Testis (tissue), 3 donors: ENCODE data around the gene DOK3. TPM values are rescaled to one million over a fixed set of nuclear protein-coding genes. Genes with fewer than 3 reads are reported as not detected.

Experiments used
- DNase-seq: peaks from one replicate; pipeline ENCODE4 v3.0.0-alpha.2; 2019
- H3K27ac ChIP-seq, 2 donors: fragments of 200-600 bp; sonication (generic); one replicate each; pipeline ENCODE4 v1.5.1; 2019
- H3K27me3 ChIP-seq: fragments of 200-600 bp; sonication (generic); one replicate; pipeline ENCODE4 v1.5.1; 2019
- H3K36me3 ChIP-seq: fragments of 200-600 bp; sonication (generic); one replicate; pipeline ENCODE4 v1.5.1; 2017; ENCODE audit warnings: low read depth; ENCODE audit errors: missing control alignments
- H3K4me1 ChIP-seq: fragments of 200-600 bp; sonication (generic); one replicate; pipeline ENCODE4 v1.5.1; 2019
- H3K4me3 ChIP-seq, 2 donors: fragments of 200-600 bp; sonication (generic); one replicate each; pipeline ENCODE4 v1.5.1; 2017 to 2019
- H3K9me3 ChIP-seq: fragments of 200-600 bp; sonication (generic); one replicate; pipeline ENCODE4 v1.5.1; 2017
- POLR2A ChIP-seq: fragments of 450-650 bp; IDR thresholded peaks from one replicate; pipeline ENCODE4 v1.6.1; 2017; ENCODE audit warnings: antibody characterized with exemption, mild to moderate bottlenecking, moderate library complexity
- WGBS, 2 donors: methylation state at CpG; one replicate each; pipeline ENCODE4 v1.1.5; 2018; 5-methylcytosine and 5-hydroxymethylcytosine counted together
- intact Hi-C: fragments of 100-400 bp; cut with DNase I; formaldehyde crosslinking; loops from one replicate; pipeline ENCODE4 v1.15.1; 2023; ENCODE audit warnings: low total_unique reads
- polyA plus RNA-seq: library from polyadenylated mRNA; stranded (reverse); fragments of 350-450 nt; fragmentation: Illumina TruSeq; extraction: RNeasy Lipid Tissue Mini Kit (QIAGEN cat#74804); gene quantifications from one replicate; pipeline ENCODE4 v1.2.3, GENCODE V29; 2014; ENCODE audit warnings: low read depth, low replicate concordance; ENCODE audit not compliant: insufficient read depth
- total RNA-seq, 2 donors: library from RNA; depleted of rRNA; stranded (reverse); fragments of >200 nt; gene quantifications; one replicate each; pipeline ENCODE4 v1.2.3, GENCODE V29; 2016
- TF ChIP-seq, protein P1 (sequence below), 3 experiments: fragments of 450-650 bp in 2 of 3; fragments of 200-600 bp in 1 of 3; sonication (generic) in 1 of 3; IDR thresholded peaks; one replicate each; pipeline ENCODE4 v1.5.1; 2016 to 2019; ENCODE audit warnings: antibody characterized with exemption in 3 of 3, mild to moderate bottlenecking in 2 of 3, moderate library complexity in 1 of 3

Gene DOK3
- total and polyA plus RNA-seq, 3 donors from 2014 or later, result 10.4 to 18.7 (median 10.7) TPM

DNA sequence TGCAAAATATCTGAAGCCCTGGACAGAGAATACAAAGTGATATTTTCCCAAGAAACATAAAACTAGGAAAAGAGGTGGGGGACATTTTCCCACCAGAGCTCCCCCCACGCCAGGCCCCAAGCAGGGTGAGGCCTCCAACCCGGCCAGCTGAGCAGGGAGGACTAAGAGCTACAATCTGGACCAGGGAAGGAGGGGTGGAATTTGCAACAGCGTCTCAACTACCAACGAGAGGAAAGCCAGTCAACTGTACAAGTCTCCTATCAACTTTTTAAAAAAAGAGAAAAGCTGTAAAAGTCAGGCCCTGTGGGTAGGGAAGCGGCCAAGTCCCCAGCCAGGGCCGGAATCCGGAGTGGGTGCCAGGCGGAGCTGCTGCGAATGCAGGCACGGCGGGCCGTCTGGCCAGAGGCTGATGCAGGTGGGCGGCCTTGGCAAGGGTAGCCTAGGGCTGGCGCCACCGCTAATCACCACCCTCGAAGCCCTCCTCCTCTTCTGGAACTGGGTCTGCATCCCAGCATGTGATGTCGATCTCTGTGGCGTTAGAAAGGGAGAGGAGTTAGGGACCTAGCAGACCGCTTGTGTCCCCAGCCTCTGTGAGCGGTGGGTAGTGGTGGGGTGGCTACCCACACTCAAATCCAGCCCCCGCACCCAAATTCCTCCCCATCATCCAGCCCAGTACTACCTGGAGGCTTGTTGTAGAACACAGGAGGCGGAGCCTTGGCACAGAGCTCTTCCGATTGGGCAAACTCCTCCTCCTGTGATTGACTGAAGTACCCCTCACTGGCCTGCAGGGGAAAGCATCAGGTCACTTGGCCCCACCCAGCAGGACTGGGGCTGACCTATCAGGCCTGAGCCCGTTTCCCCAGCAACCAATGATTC lies 52.4 kb downstream of the DOK3 start:
- peaks cover 14% of the 10 kb centered on the region for H3K4me1 ChIP-seq
- WGBS, 2 donors, result 41 to 47% methylated on average over 21 to 24 of the region's 24 CpGs
- no peak overlapping the region for H3K4me3 ChIP-seq
- H3K9me3 ChIP-seq, result no peaks in the 10 kb centered on the region
- intact Hi-C loops, result loop anchor here (5.0 kb wide), 1 partner anchor 55 kb away; the partner anchor contains the start of gene PFN3
- H3K27ac ChIP-seq, result no peak overlapping the region
- TF ChIP-seq, protein P1, sequence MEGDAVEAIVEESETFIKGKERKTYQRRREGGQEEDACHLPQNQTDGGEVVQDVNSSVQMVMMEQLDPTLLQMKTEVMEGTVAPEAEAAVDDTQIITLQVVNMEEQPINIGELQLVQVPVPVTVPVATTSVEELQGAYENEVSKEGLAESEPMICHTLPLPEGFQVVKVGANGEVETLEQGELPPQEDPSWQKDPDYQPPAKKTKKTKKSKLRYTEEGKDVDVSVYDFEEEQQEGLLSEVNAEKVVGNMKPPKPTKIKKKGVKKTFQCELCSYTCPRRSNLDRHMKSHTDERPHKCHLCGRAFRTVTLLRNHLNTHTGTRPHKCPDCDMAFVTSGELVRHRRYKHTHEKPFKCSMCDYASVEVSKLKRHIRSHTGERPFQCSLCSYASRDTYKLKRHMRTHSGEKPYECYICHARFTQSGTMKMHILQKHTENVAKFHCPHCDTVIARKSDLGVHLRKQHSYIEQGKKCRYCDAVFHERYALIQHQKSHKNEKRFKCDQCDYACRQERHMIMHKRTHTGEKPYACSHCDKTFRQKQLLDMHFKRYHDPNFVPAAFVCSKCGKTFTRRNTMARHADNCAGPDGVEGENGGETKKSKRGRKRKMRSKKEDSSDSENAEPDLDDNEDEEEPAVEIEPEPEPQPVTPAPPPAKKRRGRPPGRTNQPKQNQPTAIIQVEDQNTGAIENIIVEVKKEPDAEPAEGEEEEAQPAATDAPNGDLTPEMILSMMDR (IDR thresholded peaks at IDR 0.05), result peak; percentile 39 to 73 (median 65)
- no peak for TF ChIP-seq POLR2A
- no peaks in the 10 kb centered on the region for H3K27me3 ChIP-seq
- DNase-seq, result peak; percentile 90
- H3K36me3 ChIP-seq, result no peaks in the 10 kb centered on the region

DNA sequence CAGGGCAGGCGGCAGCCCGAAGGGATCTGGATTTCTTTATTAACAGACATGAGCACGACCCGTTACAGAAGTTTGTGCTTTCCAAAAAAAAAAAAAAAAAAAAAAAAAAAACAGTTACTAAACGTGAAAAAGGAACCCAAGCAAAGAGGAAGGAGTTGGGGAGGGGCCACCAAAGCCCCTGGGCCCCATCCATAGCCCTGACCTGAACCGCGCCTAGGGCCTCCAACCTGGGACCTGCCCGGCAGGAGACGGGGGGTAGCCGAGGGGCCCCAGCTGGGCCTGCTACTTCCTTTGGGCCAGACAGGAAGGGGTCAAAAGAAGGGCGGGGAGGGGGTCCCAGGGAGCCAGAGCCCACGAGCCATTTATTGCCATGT lies 53.0 kb downstream of the DOK3 start:
- no peak for TF ChIP-seq POLR2A
- TF ChIP-seq, protein P1 (IDR thresholded peaks at IDR 0.05), result no peak
- Histone ChIP-seq H3K27ac (no peak overlapping the region), H3K4me1 (peaks cover 14% of the 10 kb centered on the region), H3K36me3 (no peaks in the 10 kb centered on the region), H3K27me3 (no peaks in the 10 kb centered on the region), H3K4me3 (peak overlapping the region in 1 of 2 donors; percentile 66), H3K9me3 (no peaks in the 10 kb centered on the region)
- WGBS, 2 donors, result 16 to 17% methylated on average over 12 of the region's 12 CpGs
- no peak for DNase-seq
- intact Hi-C loops, result loop anchor here (5.0 kb wide), 1 partner anchor 54 kb away; the partner anchor contains the start of gene PFN3

DNA sequence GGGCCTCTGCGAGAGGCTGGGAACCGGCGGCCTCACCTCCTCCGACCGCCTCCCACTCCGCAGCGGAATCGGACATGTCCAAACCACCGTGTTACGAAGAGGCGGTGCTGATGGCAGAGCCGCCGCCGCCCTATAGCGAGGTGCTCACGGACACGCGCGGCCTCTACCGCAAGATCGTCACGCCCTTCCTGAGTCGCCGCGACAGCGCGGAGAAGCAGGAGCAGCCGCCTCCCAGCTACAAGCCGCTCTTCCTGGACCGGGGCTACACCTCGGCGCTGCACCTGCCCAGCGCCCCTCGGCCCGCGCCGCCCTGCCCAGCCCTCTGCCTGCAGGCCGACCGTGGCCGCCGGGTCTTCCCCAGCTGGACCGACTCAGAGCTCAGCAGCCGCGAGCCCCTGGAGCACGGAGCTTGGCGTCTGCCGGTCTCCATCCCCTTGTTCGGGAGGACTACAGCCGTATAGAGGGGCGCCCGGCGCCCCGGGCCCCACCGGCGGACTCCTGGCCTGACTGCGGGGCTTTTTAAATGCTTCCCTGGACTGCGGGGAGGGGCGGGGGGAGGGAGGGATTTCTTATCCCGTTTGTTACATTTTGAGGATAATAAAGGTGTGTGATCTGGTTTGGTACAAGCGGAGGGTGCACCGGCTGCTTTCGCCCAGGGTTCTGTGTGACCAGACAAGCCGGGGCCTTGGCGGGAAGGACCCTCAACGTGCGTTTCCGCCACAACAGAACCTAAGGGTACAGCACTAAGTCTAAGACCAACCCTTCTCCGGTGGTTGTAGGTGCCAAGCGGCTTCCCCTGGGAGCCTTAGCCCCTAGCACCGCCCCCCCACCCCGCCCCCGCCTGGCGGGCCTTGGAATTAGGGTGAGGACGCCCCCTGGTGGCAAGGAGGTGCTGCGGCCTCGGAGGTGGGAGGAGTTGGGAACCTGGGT lies 53.7 kb downstream of the DOK3 start:
- Histone ChIP-seq H3K27ac (peak overlapping the region; percentile 21 to 64), H3K27me3 (no peaks in the 10 kb centered on the region), H3K9me3 (no peaks in the 10 kb centered on the region), H3K4me3 (peak overlapping the region; percentile 58 to 66), H3K36me3 (no peaks in the 10 kb centered on the region), H3K4me1 (peaks cover 14% of the 10 kb centered on the region)
- DNase-seq, result peak; percentile 97
- 0% methylated on average over 6 to 67 of the region's 76 CpGs for WGBS, 2 donors
- no peak for TF ChIP-seq POLR2A
- TF ChIP-seq, protein P1 (IDR thresholded peaks at IDR 0.05), result peak; percentile 68 to 97 (median 88)
- intact Hi-C loops, result loop anchor here (5.0 kb wide), 1 partner anchor 54 kb away; the partner anchor contains the start of gene PFN3

DNA sequence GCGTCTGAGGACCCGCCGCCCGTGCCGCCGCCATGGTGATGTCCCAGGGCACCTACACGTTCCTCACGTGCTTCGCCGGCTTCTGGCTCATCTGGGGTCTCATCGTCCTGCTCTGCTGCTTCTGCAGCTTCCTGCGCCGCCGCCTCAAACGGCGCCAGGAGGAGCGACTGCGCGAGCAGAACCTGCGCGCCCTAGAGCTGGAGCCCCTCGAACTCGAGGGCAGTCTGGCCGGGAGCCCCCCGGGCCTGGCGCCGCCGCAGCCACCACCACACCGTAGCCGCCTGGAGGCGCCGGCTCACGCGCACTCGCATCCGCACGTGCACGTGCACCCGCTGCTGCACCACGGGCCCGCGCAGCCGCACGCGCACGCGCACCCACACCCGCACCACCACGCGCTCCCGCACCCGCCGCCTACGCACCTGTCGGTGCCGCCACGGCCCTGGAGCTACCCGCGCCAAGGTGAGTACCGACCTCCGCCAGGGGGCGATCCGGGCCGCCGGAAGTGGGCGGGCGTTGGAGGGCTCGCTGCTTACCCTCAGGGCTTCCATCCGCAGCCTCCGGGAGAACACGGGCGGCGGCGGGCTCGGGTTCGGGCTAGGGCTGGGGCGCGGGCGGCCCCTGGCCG lies 54.5 kb downstream of the DOK3 start:
- peak; percentile 84 for DNase-seq
- Histone ChIP-seq H3K9me3 (no peaks in the 10 kb centered on the region), H3K27ac (peak overlapping the region; percentile 55 to 64), H3K36me3 (no peaks in the 10 kb centered on the region), H3K27me3 (no peaks in the 10 kb centered on the region), H3K4me1 (peaks cover 14% of the 10 kb centered on the region), H3K4me3 (peak overlapping the region; percentile 58 to 66)
- intact Hi-C loops, result loop anchor here (5.0 kb wide), 1 partner anchor 53 kb away; the partner anchor contains the start of gene PFN3
- no peak for TF ChIP-seq POLR2A
- TF ChIP-seq, protein P1 (IDR thresholded peaks at IDR 0.05), result peak; percentile 43 to 85 (median 78)
- WGBS, 2 donors, result 0% methylated on average over 28 of the region's 80 CpGs; no CpG with 5 or more reads in 1 of the 2 donors
